Activated CD8-positive, alpha-beta memory T cell treated with anti-CD3 and anti-CD28 coated beads, Interleukin-2, amount 50 U/mL, for 1 hour (primary cell): ENCODE data around the gene DYRK1B.
"Not testable (repeated sequence)": the region's sequence is repeated elsewhere in the genome, so short reads cannot be mapped to it uniquely, and the experiment has no call there.

Experiments
- DNase-seq: peaks from one replicate; pipeline ENCODE4 v3.0.0-alpha.2; 2020; ENCODE audit errors: extremely low read depth

DYRK1B gene

GRCh38 chr19:39833464-39834286, at the start of gene DYRK1B:
DYRK1B (minus strand) TSS chr19:39834162; CDS start chr19:39831867, 2,295 bp downstream.
- peak; percentile 98 for DNase-seq

- not testable (repeated sequence) for DNase-seq
Observed at GRCh38 chr19:39882645-39883044, 48.7 kb upstream of the DYRK1B start.

- DNase-seq, result not testable (repeated sequence)
Observed at GRCh38 chr19:39881495-39882110, 47.6 kb upstream of the DYRK1B start.

- not testable (repeated sequence) for DNase-seq
Observed at GRCh38 chr19:39880241-39880640, 46.3 kb upstream of the DYRK1B start.

- DNase-seq, result not testable (repeated sequence)
Observed at GRCh38 chr19:39879796-39880195, 45.8 kb upstream of the DYRK1B start.

GRCh38 chr19:39878866-39879265, 44.9 kb upstream of the DYRK1B start:
- not testable (repeated sequence) for DNase-seq

GRCh38 chr19:39878398-39878797, 44.4 kb upstream of the DYRK1B start:
- no peak for DNase-seq

- DNase-seq, result not testable (repeated sequence)
Observed at GRCh38 chr19:39877982-39878381, 44.0 kb upstream of the DYRK1B start.

GRCh38 chr19:39877488-39877887, 43.5 kb upstream of the DYRK1B start:
- DNase-seq, result peak; percentile 37

- DNase-seq, result not testable (repeated sequence)
Observed at GRCh38 chr19:39876486-39876885, 42.5 kb upstream of the DYRK1B start.

GRCh38 chr19:39875401-39875864, 41.5 kb upstream of the DYRK1B start:
- DNase-seq, result not testable (repeated sequence)

- no peak for DNase-seq
Observed at GRCh38 chr19:39874404-39874803, 40.4 kb upstream of the DYRK1B start.

GRCh38 chr19:39873385-39873784, 39.4 kb upstream of the DYRK1B start:
- DNase-seq, result no peak

GRCh38 chr19:39871886-39872866, 38.2 kb upstream of the DYRK1B start:
- no peak for DNase-seq

- no peak for DNase-seq
Observed at GRCh38 chr19:39871362-39871761, 37.4 kb upstream of the DYRK1B start.

- no peak for DNase-seq
Observed at GRCh38 chr19:39870171-39870971, 36.4 kb upstream of the DYRK1B start.

GRCh38 chr19:39867952-39868351, 34.0 kb upstream of the DYRK1B start:
- DNase-seq, result no peak

- no peak for DNase-seq
Observed at GRCh38 chr19:39867133-39867532, 33.2 kb upstream of the DYRK1B start.

GRCh38 chr19:39865953-39866352, 32.0 kb upstream of the DYRK1B start:
- DNase-seq, result no peak

GRCh38 chr19:39865186-39865585, 31.2 kb upstream of the DYRK1B start:
- no peak for DNase-seq

- DNase-seq, result no peak
Observed at GRCh38 chr19:39864118-39864517, 30.2 kb upstream of the DYRK1B start.
